ENCODE results near the gene FGF14.

GRCh38 chr13:102208347-102208746 lies 193.5 kb downstream of the FGF14 start:
- TF ChIP-seq CTCF (IDR thresholded peaks at IDR 0.05) (no peak), POLR2A (IDR thresholded peaks at IDR 0.05) (no peak)
